DMS53 treated with DMSO at 0.1 percent for 48 hours (cell line): ENCODE measurements around the gene MIR17HG.
"Not testable (repeated sequence)": the region's sequence is repeated elsewhere in the genome, so short reads cannot be mapped to it uniquely, and the experiment has no call there.

Experiments
- DNase-seq: peaks from one replicate; lab custom pipeline; 2025; ENCODE audit not compliant: unreplicated experiment; lab: John Stamatoyannopoulos, UW

Gene MIR17HG

DNA sequence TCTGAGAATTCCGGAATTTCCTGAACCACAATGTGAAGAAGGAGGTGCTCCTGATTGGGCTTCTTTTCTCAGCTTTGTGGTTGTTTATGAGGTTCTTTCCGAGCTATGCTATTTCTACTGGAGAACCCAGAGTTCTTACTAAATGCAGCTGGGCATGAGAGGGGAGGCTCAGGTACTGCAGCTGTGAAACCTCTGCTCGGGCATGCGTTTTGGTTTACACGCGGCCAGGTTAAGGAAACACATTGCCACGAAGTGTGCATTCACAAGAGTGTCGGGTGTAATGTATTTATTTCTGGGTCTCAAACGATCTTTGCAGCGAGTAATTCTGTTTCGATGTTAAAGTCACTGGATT, 661 bp upstream of the MIR17HG start:
- DNase-seq = no peak

DNA sequence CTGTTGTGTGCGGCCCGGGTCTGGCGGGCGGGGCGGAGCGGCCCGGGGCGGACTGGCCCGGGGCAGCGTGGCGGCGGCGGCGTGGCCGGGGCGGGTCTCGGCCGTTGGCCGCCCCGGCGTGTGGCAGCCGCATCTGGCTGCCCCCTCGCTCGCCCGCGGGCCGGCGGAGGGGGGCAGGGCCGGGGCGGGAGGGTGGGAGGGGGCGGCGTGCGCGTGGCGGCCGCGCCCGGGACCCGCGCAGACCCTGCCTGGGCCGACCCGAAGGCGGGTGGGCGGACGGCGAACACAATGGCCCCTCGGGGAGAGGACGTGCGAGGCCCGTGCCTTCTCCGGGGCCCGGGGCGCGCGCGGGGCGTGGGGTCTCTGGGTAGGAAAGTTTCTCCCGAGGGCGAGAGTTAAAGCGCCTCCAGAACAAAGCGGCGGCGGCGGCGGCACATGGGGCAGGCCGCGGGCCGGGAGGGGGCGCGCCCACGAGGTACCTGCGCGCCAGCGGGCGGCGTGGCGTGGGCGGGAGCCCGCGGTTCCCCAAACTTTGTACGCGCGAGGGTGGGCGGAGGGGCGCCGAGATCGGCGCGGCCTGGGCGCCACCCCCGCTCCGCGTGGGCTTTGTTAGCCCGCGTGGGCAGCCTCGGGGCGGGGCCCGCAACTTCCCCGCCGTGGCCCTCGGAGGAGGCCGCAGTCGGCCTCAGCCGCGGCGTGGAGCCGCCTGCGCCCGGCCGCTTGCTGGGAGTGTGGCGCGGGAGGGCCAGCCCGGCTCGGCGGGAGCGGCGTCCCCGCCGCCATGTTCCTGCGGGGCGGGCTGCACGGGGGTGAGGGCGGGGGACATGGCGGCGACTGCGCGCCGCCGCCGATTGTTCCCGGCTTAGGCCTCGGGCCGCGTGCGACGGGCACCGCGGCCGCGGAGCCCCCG, 764 bp downstream of the MIR17HG start:
- no peak for DNase-seq

GRCh38 chr13:91348906-91349435, 1.5 kb downstream of the MIR17HG start:
- peak; percentile 14 for DNase-seq

GRCh38 chr13:91349992-91350911, 2.8 kb downstream of the MIR17HG start:
- no peak for DNase-seq

GRCh38 chr13:91351123-91351522, 3.6 kb downstream of the MIR17HG start:
- no peak for DNase-seq

DNA sequence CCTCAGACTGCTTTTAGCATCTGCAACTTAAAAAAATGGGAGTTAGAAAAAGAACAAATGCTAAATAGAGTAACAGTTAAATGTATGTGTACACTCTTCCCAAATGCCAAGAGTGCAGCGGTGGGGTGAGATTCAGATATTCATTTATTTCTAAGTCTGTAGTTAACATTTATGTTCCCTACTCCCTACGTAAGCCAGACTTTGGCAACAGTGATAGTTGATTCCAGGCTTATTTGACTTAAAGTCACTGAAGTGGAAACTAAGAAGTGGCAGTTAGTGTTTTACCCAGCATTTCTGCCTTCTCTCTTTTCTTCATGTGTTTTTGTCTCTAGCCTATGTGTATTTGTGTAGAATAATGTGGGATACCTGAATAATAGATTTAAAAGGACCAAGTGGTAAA, 4.5 kb downstream of the MIR17HG start:
- DNase-seq = no peak

GRCh38 chr13:91352891-91353290, 5.4 kb downstream of the MIR17HG start:
- DNase-seq = not testable (repeated sequence)

GRCh38 chr13:91353494-91353893, 6.0 kb downstream of the MIR17HG start:
- no peak for DNase-seq

DNA sequence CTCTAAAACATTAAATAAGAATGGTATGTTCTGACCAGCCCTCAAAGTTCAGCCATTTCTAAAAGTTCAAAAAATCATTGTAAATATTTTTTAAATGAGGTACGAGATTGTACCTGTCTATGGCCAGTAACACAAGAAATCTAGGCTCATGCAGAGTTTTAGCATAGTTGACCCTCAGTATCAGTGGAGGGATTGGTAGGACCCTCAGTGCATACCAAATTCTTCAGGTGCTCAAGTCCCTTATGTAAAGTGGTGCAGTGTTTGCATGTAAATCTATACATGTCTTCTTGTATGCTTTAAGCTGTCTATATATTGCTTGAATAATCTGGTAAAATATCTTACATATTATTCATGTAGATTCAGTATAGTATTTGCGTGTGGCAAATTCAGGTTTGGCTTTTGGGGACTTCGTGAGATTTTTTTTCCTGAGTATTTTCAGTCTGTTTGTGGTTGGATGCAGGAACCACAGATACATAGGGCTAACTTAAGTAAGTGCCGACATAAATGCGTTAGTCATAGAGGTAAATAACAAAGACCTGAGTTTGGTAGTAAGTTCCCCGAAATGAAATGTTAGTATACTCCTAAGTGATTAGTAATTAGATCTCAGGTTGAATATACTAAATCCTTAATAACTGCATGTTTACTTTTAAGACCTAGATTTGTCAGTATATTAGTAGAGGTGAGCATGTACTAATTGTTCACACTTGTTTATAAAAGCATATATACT, 7.8 kb downstream of the MIR17HG start:
- no peak for DNase-seq

GRCh38 chr13:91355826-91356710, 8.6 kb downstream of the MIR17HG start:
- DNase-seq = no peak

DNA sequence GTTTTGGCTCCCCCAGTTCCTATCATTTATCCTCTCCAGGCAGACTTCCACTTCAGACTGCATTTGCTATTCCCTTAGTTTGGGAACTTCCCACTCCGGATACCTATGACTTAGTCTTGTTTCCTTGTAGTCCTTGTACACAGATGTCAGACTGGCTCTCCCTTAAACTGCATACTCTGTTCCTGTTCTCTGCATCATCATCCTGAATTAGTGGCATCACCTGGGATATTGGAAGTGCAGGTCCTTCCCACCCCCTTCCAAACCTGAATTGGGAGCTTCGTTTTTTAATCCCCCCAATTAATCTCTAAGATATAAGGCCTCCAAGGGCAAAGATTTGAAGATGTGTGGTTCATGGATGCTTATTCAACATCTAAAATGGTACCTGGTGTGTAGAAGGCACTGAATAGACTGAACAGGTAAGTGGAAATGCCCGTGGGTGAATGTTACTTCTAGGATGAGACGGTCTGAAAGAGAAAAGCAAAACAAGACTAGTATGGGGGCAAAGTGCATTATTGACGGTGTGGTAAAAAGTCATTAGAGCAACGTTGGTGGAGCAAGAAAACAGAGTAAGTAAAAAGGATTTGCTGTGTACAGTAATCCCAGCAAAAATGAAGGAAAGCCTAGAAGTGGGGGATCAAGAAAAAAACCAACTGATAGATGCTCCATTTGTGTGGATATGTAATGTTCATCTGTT, 9.6 kb downstream of the MIR17HG start:
- DNase-seq = no peak

GRCh38 chr13:91357613-91358386, 10.3 kb downstream of the MIR17HG start:
- no peak for DNase-seq

DNA sequence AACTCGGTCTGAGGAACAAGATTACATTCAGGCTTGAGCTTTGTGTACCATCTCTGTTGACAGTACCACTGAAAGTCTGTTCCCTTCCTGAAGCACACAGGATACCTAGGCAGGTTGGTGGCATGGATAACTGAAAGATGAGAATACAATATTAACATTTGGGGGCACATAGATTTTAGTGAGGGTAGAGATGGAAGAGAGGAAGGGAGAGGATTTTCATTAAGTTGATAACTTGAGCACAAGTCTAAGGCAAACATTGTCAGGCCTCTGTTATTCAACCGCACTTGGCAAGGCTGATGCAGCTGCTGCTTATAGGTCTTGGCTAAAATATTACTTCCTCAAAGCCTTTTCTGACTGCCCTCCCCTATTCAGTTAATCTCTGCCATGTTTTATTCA, 10.9 kb downstream of the MIR17HG start:
- DNase-seq = no peak

GRCh38 chr13:91359111-91359510, 11.6 kb downstream of the MIR17HG start:
- no peak for DNase-seq

DNA sequence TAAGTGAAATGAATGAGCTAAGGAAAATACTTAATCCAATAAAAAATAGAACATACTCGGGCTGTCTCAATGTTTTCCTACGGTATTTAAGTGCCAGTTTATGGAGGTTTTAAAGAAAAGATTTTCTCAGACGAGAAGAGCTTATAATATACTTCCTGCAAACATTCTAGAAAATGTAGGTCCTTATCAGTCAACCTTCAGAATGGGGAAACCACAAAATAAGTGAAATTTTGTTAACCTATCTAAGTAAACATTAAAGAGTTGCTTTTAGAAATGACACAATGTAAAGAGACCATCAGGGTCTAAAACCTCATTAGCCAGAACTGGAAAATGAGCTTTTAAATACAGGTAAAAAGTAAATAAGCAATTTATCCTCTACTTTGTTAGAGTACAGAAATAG, 12.1 kb downstream of the MIR17HG start:
- no peak for DNase-seq

DNA sequence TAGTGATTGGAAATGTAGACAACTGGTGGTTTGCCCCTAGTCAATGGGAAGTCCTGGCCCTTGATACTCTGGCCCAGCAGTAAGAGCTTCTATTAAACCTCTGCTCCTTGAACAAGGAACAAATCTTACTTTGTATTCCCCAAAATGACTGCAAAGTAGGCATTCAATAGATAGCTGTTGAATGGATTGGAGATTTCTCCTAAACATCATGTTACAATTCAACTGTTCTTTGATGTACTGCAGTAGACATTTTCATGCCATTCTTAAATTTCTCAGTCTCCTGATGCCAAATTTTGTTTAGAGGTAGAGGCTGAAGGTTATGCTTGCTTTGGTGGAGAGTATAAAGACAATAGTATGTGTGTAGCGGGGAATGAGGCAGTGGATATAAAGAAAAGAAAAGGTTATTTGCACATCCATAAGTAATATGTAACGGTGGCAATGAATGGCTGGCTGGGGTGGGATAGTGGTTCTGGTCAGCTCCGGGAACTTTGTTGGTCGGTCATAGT, 12.8 kb downstream of the MIR17HG start:
- DNase-seq = no peak

DNA sequence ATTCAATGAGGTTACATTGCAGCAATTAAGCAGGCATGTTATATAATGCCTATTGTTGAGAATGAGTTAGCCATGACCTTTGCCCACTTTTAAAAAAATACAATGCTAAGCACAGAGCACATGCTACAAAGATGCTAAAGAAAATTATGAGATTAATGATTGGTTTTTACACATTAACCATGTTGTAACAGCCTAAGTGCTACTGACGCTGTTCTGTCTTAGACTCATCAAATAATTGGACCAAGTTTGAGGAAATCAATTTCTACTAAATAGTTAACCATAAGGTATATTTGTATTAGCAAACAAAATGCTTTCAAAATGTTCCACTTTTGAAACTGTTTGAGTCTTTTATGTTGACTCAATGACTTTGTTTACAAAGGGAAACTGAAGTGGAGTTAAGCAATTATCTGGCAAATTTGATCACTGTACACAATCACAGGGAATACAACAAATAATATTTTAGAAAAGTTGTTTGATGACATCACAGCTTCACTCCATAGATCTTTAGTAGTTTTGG, 14.3 kb downstream of the MIR17HG start:
- DNase-seq = no peak

DNA sequence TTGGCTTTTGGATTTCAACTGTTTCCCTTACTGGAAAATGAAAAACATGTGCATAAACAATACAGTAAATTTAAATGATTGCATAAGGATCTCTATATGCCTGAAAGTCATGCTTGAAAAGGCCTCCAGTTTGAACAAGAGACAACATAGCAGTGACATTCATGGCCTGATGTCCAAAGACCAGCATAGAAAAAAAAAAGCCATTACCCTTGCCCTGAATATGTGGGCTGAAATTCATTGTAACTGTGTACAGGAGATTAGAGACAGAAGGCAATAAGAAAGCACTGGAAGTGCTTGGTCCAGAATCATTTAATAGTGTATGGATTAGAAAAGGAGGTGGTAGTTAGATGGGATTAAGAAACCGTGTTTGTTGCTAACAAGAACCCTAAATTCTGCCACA, 15.4 kb downstream of the MIR17HG start:
- DNase-seq = no peak
